NCI-H510A (cell line): ENCODE measurements around the gene RPS8.
"Not testable (repeated sequence)": the region's sequence is repeated elsewhere in the genome, so short reads cannot be mapped to it uniquely, and the experiment has no call there.

Source experiments
- DNase-seq: peaks from one replicate; lab custom pipeline; 2025; lab: John Stamatoyannopoulos, UW

Gene RPS8

GRCh38 chr1:44783697-44784093, 8.4 kb downstream of the RPS8 start:
- DNase-seq, result no peak

DNA sequence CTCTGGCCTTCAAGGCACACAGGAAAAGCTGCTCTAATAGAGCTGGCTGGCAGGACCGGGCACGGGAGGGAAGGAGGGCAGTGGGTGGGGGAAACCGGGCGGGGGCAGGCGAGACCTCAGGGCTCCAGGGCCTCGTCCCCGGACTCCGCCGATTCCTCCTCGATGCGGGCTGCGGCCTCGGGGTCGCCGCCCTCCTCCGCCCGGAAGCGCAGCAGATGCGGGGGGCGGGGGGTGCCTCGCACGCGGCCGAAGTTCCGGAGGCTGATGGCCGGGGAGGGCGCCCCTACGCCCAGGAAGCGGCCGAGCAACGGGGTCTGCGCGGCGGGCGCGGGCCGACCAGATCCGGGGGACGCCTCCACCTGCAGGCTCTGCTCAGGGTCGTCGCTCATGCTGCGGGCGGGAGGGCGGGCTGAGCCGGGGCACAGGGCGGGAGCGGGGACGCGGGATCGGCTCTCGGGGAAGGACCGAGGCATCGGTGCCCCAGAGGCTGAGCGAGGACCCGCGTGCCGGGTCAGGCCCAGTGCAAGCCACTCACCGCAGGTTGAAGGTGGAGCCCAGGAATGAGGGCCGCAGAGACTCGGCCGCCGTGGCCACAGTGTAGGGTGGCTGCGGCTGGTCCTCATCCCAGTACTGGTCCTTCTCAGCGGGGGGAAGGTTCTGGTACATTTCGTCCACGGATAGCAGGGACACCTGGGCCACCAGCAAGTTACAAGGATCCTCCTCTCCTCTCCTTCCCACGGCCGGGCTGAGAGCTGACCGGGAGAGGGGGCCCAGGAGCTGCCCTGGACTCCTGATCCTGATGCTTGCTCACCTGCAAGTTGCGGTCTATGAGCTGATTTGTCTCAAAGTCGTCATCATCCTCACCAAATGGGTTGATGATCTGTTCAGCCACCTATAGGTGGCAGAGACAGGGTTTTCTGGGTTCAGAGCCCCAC, 9.0 kb downstream of the RPS8 start:
- DNase-seq, result no peak

DNA sequence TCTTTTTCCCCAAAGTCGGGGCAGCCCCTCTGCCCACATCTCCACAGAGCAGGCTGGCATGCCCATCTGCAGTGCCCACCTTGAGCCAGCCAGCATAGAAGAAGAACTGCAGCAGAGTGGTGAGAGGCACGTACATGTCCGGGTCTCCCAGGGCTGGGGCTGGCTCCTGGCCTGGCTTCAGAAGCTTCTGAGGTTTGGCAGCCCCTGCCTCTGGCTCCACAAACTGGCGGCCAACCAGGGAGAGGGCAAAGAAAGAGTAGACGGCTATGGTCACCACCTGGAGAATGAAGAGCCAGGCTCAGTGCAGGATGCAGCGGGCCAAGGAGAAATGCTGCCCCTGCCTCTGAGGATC, 9.7 kb downstream of the RPS8 start:
- no peak for DNase-seq

DNA sequence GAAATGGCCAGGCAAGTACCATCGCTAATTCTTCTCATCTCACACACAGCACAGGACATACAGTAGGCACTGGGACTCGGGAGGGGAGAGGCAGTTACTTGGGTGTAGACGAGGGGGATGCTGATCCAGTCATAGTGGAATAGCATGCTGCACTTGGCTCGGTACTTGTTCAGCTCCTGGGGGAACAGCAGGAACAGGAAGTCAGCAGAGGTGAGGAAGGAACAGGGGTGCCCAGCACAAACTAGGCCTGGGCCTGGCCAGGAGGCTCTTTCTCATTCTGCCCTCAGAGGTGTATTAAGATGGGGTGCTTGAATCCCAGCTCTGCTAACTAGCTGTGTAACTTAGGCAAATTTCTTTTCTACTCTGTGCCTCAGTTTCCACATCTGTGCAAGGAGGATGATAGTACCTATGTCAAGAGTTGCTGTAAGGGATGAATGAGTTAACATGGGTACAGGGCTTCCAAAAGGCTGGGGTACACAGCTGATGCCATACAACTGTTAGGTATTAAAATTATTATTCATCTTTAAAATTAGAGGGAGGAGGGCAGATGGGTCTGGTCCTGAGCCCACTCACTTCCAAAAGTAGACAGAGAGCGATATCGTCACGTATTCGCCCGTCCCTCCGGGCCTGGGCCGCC, 10.3 kb downstream of the RPS8 start:
- no peak for DNase-seq

DNA sequence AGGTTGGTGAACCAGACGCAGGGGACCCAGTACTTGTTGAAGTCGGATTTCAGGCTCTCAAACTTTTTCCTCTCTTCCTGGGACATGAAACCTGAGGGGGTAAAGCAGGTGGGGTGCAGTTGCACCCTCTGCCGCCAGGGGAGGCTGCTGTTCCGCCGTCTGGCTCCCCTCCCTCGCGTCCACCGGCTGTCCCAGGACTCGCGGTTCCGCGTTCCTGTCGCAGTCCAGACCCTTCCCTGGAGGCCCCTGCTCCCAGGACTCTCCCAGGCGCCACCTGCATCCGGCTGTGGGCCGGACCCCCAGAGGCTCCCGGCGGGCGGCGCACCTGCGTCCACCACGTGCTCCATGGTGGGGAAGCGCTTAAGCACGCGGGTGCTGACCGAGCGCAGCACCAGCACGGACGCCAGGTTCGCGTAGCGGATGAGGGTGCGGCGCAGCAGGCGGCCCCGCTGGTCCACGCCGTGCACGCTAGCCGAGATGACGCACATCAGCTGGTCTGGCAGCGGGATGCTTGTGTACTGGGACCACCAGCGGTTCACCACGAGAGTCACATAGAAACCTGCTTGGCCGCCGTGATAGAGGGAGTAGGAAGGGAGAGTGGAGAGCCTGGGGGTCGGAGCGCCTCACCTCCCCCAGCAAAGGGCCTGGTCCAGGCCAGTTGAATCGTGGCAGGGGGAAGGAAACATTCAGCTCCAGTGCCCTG, 10.9 kb downstream of the RPS8 start:
- DNase-seq, result no peak

- DNase-seq, result no peak
Observed at GRCh38 chr1:44786841-44787426, 11.6 kb downstream of the RPS8 start.

GRCh38 chr1:44787506-44787905, 12.2 kb downstream of the RPS8 start:
- no peak for DNase-seq

- no peak for DNase-seq
Observed at GRCh38 chr1:44788120-44788860, 12.9 kb downstream of the RPS8 start, which contains the start of gene BEST4. Gene BEST4 (minus strand): TSS chr1:44788170. CDS start chr1:44787705, 465 bp downstream.

DNA sequence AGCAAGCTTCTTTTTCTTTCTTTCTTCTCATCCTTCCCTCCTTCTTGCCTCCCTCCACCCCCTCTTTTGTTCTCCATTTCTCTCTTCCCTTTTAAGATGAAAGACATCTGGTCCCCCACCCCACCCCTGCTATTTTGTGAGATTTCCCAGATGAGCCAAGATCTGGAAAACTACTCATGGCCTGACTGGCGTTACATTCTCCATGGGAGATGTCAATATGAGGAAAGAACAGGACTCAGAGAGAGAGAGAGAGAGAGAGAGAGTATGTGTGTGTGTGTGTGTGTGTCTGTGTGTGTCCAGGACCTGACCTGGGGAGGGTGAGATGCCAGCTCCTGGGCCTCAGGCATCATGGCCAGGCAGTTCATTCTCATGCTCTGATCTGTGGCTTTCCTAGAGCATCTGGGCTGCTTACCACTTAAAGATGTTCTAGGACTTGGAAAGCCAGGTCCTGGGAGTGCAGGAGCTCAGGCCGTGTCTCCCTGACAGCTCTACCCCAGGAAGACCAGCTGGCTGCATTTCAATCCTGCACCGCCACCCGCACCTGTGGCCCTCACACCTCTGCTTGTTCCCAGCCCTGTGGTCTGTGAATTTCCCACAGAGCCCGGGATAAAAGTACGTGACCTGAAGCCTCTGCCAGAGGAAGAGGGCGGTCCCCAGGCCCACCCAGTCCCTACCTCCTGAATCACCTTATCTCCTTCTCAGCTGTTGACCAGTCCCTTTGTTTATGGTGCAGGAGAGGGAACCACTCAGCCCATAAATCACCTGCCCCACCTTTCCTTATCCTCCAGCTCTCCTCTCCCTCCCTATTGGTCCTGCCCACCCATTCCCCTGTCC, 15.8 kb downstream of the RPS8 start:
- DNase-seq, result no peak

- DNase-seq, result no peak
Observed at GRCh38 chr1:44792736-44793502, 17.6 kb downstream of the RPS8 start.

DNA sequence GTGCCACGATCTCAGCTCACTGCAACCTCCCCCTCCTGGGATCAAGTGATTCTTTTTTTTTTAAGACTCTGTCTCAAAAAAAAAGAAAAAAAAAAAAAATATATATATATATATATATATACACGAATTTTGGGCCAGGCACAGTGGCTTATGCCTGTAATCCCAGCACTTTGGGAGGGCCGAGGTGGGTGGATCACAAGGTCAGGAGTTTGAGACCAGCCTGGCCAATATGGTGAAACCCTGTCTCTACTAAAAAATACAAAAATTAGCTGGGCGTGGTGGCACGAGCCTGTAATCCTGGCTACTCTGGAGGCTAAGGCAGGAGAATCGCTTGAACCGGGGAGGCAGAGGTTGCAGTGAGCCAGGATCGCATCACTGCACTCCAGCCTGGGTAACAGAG, 22.5 kb downstream of the RPS8 start:
- not testable (repeated sequence) for DNase-seq

GRCh38 chr1:44798481-44799365, 23.4 kb downstream of the RPS8 start:
- no peak for DNase-seq

- DNase-seq, result peak; percentile 96
Observed at GRCh38 chr1:44799770-44800584, 24.6 kb downstream of the RPS8 start, which contains the start of gene PLK3. Gene PLK3 (plus strand): TSS chr1:44800377. CDS start chr1:44800464, 87 bp downstream.

GRCh38 chr1:44801491-44802305, 26.4 kb downstream of the RPS8 start:
- DNase-seq, result no peak

DNA sequence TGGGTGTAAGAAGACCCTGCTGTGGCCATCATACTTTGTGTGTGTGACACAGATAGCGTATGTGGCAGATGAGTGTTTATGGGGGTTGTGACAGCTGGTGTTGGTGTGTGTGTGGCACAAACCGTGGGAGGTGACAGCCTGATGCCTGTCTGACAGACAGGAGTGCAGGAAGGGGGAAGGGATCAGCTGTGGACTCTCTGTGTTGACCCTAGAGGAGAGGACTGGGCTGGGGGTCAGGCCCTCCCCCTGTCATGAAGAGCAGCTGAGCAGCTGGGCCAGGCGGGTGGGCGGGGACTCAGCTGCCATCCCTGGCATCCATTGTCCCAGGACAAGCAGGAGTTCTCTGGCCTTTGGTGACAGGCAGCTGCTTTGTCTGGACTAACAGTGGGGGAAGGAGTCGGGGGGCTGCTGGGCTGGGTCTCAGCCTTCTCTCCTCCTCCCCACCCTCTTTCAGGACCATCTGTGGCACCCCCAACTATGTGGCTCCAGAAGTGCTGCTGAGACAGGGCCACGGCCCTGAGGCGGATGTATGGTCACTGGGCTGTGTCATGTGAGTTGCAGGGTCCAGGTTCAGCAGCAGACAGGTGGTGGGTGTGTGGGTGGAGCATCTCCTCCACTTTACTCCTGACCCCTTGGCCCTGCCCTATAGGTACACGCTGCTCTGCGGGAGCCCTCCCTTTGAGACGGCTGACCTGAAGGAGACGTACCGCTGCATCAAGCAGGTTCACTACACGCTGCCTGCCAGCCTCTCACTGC, 27.1 kb downstream of the RPS8 start:
- no peak for DNase-seq

DNA sequence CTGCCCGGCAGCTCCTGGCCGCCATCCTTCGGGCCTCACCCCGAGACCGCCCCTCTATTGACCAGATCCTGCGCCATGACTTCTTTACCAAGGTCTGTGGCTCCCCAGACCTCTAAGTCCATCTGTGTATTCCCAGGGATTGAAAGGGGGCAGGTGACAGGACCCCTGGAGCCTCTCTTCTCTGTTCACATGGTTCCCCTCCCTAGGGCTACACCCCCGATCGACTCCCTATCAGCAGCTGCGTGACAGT, 27.6 kb downstream of the RPS8 start:
- no peak for DNase-seq
